Suppressor macrophage (primary cell): ENCODE measurements around the gene OAS2.

Experiments used
- DNase-seq, 4 experiments: peaks; one replicate each; pipeline ENCODE4 v3.0.0-alpha.2; 2020 to 2022

The OAS2 gene

DNA sequence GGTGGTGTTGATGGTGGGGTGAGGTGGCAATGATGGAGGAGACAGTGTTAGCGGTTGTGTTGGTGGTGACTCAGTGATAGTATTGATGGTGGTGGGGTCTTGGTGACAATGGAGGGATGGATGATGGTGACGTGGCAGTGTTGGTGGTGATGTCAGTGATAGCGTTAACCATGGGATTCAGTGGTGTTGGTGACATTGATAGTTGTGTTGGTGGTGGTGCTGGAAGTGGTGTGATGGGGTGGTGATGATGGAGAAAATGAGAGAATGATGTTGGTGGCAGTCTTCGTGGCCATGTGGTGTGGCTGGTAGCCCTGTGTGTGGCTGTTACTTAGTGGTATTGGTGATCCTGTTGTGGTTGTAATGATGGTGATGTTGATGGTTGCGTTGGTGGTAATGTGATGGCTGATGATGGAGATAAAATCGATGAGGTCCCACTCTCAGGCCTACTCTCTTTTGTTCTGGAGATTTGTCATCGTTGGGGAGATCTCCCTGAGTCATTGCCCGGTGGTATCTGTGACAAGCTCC is 80.8 kb downstream of the OAS2 start:
- no peak for DNase-seq

DNA sequence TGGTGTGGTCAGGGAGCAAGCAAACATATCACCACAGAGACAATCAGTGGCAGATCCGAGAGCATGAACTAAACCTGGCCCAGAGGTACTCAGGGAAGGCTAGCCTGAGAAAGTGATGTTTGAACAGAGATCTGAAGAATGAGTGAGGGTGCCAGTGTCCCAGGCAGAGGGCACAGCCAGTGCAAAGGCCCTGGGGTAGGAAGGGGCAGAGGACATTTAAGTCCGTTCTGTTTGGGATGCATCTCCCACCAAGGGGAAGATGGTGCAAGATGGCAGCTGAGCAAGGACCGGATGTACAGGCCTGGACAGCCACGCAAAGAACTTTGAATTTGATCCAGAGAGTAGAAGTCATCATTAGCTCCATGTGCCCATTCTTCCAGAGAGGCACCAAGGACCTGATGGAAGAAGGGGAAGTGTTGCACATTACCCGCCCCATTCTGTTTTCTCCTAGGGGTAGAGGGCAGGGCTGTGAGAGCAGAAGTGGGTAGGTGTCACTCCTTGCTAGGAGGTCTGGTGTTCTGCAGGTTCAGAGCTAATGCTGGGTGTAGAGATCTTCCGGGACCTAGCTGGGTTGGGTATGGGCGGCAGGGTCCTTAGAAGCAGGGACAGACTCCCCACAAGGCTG is 82.1 kb downstream of the OAS2 start:
- no peak for DNase-seq

DNA sequence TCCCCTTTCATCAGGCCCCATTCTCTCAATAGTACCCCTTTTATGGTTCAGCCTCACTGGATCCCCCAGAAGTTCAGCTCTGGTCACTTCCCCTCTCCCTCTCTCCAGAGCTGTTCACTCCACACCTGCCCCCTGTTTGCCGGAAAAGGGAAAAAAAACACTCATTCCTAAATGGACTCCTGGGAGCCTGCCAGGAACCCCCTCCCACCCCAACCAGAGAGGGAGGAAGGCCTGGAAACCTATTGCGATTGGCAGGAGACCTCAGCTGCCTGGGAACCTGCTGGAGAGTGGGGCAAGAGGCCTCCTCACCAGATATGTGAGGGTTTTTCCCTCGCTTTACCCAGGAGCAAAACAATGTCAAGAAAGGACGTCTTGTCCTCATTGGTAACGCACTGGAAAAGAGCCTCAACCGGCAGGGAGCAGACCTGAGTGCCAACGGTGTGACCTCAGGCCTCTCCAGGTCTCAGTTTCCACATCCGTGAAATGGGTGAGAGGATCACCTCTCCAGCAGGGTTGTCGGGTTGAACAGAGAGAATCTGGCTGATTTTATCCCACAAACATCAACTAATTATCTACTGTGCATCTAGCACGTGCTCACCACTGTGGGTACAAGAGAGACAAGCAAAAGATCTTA is 82.9 kb downstream of the OAS2 start:
- no peak for DNase-seq
